HG02884 (cell line): Measurements from ENCODE around the gene PAPSS1.
"Not testable (repeated sequence)": the region's sequence is repeated elsewhere in the genome, so short reads cannot be mapped to it uniquely, and the experiment has no call there.

ENCODE experiments used
- ATAC-seq: cut with Tn5 transposase; IDR thresholded peaks from one replicate; pipeline ENCODE4 v1.9.1; 2021; ENCODE audit warnings: mild to moderate bottlenecking, moderate library complexity; ENCODE audit not compliant: unreplicated experiment

PAPSS1 gene

DNA sequence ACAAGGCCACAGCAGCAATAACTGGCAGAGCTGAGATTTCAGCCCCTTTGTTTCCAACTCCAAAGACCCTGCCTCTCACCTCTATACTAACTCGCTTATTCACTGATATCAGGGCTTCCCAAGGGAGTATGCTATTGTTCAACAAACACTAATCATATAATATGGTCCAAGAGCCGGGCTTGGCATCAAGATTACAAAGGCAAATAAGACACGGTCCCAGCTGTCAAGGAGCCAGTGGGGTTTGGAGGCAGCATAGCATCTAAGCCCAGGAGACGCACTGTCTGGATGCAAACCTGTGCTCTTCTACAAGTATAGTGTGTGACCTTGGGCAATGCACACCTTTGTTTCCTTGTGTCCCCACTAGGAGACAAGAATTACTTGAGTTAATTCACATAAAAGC, 28.7 kb downstream of the PAPSS1 start:
- ATAC-seq, result no peak

DNA sequence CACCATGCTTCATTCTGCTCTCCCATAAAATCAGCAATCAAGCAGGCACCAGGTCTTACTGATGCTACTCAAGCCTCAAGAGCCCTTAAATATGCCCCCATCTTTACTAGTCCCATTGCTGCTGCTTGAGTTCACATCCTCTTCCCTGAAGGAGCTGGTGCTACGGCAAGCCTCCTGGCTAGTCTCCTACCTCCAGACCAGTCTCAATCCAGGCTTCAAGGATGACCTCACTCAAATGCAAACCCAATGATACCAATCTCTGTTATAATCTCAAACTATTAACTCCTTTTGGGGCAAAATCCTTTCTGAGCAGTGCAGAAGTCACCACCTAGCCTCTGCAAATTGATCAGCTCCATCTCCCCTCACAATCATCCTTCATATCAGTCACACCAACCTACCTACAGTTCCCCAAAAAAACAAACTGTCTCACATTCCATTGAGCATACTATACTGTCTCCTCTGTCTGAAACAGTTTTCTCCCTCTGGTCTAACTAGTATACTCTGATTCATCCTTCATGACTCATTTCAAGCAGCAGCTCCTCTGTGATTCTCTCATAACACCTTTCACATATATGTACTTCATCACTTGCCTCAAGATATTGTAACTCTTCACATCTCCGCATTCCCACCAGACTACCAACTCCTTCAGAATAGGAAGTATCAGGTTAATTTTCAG, 30.0 kb downstream of the PAPSS1 start:
- peak; percentile 85 for ATAC-seq

DNA sequence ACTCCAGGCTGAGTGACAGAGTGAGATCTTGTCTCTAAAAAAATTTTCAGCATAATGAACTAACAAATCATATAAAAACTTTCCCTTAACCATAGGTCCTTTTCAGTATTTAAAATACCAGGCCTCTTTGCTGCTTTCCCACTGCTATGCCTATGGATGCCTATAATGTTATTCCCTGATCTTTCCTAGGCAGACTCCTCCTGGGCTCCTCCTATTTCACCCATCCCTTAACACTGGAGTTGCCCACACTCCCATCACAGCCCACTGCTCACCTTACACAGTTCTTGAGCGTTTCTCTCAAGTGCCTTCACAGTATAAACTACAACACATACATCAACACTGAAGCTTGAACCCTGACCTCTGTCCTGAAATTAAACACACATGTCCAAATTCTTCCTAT, 31.6 kb downstream of the PAPSS1 start:
- ATAC-seq, result no peak

DNA sequence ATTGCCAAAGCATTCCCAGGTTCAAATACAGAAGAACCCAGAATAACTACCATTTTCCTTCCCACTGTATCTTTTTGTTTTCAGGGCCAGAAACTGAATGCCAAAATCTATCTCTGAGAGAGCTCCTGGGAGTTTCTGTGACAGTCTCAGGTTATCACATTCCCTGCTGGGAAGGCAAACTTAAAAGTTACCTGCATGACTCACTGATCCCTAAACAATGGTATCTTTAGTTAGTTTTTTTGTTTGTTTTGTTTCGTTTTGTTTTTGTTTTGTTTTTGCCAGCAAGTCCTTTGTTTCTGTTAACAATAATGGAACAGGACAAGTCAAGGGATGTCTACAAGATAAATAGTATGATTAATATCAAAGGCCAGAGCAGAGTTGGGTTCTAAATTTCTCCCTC, 34.3 kb downstream of the PAPSS1 start:
- no peak for ATAC-seq

DNA sequence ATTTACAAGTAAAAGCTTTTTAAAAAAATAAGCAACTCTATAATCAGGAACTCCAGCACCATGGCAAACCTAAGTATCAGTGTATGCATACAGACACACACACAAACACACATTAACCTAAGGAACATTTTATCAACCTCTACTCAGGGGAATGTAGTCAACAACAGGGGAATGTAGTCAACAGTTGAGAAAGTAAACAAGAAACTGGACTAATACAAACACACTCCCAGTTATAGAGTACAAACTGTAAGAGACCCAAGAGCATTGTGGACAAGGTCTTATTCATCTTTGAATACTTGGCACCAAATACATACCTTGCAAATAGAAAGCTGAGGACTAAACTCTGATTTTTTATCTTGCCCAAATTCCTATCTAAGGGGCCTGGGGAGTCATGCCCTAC, 36.2 kb downstream of the PAPSS1 start:
- no peak for ATAC-seq

DNA sequence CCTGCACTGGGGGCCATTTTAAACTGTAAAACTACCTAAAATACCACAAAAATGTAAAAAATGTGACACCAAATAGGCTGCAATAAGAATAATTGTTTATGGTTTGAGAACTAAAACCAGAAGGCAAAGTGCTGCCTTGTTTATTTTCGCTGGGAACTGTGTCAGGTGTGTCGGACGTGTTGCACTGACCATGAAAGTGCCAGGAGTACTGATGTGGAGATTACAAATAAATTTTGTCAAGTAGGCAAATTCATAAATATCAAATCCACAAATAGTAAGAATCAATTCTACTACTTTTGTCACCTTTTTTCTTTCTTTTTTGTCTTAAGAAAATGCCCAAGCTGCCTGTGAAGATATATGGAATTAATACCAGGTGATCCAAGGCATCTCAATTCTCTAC, 37.7 kb downstream of the PAPSS1 start:
- ATAC-seq, result no peak

DNA sequence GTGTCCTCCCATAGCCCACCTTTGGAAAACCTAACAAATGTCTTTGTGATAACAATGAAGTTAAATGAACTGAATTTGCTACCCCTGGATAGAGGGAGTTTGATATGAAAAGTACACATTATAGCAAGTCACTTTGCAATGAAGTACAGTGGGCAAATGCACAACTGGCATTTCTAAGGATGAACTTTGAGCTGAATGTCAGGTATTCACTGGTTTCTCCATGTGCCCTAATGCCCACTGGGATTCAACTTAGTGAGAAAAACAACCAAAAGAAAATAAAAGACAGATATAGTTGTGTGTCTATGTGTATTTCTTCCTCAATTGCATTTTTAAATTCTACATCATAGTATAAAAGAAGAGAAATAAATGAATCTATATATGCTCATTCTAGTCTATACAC, 51.0 kb downstream of the PAPSS1 start:
- no peak for ATAC-seq

DNA sequence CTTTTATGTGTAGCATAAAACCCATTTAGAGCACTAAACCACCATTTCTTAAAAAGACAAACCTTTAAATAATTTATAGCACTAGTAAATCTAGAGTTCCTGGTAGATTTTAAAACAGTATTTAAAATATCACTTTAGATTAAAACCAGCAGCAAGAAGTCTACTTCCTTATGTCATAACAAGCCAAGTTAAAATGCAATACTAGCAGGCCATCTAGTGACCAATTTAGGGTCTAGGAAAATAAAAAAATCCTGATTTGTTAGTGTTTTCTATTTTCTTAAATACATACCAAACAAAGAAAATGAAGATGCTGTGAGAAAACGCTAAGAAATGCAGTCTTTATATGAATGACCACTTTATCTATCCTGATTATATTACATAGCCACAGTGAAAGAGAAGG, 53.9 kb downstream of the PAPSS1 start:
- no peak for ATAC-seq

DNA sequence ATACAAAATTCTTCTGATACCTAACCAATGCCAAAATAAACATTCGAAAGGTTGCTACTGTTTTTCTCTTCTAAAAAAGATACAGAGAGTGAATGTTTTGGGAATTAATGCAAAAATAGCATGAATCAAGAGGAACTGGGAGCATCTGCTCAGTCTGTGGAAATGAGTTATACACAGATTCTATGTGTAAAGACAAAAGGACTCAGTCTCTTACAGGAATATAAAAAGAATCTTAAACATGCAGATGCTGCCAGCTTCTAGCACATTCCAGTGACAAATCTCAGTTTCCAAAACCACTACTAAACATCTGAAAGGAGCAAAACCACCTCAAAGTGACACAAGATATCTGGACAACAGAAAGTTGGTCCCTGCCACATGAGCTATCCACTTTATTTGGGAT, 55.0 kb downstream of the PAPSS1 start:
- no peak for ATAC-seq

DNA sequence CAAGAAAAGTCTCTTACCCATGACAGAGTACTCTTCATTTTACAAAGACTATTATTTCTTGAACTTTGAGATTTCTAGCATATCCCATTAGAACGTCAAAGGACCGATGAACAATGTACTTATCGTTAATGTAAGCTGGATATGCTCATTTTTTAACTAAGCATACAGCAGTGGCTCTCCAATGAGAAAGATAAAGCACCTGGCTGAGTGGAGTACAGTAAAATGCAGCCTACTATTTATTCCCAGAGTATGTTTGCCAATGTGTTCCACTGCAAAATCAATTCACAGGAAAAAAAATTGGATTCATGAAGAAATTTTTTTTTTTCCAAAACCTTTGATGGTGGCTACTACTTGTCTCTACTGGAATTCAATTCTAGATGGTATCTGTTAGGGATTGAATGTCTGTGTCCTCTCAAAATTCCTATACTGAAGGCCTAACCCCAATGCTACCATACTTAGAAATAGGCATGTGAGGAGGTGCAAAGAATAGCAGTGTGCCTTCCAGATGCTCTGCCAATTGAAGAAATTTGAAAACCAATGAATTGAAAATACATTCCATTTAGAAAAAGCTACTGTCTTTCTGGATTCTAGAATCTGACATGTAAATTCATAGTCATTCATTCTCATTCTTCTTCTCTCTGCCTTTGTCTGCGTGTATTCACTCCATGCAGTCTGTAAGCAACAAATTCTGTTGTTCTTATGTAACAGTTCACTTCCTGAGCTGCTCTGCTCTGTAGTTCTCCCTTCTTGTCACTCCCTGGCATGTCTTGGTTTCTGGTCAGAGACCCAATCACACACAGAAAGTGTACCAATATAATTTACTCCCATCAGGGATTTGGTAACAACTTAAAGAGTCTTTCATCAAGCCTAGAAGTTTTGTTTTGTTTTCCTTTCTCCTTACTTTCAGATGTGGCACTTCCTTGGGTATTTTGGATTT, 61.4 kb downstream of the PAPSS1 start:
- no peak for ATAC-seq

DNA sequence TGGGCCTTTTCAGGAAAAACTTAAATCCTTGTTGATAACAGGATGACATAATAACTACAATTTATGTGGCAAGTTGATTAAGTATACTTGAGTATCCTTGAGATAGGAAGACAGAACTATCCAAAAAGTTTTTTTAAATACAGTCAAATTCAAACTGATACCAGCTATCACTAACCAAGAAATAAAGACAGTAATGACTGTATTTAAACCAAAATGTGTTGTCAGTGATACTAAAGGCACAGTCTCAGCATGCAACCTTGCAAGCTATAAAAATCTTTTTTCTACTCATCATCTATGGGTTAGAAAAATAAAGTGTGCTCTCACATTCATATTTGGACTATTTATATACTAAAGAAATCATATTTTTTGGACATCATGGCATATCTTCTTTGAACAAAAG, 64.7 kb downstream of the PAPSS1 start:
- no peak for ATAC-seq

DNA sequence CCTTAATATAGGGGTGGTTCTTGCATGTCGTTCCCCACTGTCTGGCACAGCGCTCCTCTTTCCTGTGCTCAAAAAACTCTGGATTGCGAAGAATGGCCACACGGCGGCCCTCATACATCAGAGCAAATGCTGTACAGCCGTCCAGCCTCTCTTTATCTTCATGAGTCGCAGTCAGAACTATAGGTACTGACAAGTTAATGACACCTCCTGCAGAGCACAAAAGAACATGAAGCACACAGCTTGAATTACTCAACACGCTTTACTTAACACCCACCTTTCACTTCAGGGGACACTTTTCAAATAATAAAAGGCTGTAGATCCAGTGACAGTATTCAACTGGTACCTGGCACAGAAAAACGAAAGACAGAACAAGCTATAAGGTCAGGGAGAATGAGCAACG, 65.3 kb downstream of the PAPSS1 start:
- no peak for ATAC-seq

DNA sequence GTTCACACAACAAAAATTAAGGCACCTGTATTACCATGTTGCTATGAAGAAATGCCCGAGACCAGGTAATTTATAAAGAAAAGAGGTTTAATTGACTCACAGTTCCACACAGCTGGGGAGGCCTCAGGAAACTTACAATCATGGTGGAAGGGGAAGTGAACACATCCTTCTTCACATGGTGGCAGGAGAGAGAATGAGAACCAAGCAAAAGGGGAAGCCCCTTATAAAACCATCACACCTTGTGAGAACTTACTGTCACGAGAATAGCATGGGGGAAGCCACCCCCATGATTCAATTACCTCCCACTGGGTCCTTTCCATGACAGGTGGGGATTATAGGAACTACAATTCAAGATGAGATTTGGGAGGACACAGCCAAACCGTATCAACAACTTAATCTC, 68.6 kb downstream of the PAPSS1 start:
- ATAC-seq, result not testable (repeated sequence)

DNA sequence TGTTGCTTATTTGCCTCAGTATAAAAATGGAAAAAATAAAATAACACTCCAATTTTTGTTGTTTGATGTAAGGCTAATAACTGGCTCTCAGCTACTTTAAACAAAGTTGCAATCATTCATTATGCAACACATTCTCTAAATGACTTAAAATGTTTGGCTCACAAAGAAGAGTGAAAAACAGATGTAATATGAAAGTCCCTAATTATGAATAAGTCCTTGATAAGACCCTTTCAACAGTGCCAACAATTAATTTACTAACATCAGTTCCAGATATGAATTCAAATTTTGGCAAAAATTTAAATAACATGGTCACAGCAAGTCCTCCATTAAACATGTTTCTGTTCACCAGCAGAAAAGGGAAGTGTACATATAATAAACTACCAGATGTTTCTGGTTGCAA, 69.8 kb downstream of the PAPSS1 start:
- ATAC-seq, result no peak

DNA sequence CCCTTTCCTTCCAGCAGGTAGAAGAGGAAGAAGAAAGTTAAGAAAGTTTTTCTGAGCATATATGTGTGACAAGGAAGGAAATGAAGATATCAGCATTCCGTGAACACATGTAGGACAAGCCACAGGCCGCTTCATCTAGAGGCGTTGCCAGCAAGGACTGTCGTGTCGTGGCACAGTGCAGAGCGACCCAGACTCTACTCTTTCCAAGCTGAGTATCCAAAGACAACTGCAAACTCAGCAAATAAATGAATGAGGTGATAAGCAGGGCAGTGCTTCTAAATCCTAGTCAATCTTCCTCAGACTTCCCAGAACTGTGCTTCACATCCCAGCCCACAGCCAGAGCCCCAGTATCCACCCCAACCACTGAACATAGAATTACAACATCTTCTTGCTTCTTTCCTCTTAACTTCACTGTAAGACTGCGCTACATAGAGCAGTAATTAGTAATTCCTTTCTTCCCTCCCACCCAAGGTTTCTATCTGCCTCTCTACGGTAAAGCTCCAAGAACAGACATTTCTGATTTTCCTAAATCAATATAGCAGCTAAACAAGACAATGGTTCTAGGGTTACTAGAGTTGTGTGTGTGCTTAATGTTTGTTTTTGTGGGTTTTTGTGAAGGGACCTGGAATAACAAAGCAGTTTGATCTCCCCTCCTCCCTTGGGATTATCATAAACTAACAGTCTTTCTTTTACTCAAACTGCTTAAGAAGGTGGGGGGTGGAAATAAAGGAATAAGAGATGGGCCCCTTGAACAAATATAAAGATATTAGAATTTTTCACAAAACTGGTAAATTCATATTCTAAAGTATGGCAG, 71.6 kb downstream of the PAPSS1 start:
- no peak for ATAC-seq

DNA sequence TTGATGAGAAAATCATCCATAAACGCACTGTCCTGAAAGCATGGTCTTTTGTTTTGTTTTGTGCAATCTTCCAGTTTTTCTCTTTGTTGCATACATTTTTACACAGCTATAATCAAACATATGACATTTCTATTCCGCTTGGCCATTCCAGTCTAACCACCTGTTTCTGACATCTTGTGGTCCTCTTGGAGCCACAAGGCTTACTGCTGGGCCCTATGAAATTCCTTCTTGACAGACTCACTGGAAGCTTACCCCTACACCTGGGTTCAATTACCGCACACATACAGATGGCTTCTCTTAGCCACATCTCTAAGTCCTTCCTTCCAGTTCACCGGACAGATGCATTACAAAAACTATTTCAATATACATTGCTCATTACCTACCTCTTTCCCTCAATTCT, 72.4 kb downstream of the PAPSS1 start:
- ATAC-seq, result no peak

DNA sequence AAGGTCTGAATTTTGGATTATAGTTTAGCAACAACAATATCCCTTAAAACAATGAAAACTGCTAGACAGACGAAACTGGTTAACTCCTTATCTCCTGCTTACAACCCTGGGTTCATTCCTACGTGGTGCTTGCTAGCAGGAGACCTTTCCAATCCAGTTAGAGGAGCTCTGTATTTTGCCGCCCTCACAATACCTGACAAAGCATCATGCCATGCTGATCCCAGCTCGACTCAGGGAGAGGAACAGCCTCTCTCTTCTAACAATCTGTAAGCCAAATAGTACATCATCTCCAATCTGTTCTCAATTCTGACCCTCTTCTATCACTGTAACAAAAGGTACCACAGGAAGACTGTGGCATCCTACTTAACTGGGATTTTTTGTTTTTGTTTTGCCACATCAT, 74.4 kb downstream of the PAPSS1 start:
- ATAC-seq, result no peak

DNA sequence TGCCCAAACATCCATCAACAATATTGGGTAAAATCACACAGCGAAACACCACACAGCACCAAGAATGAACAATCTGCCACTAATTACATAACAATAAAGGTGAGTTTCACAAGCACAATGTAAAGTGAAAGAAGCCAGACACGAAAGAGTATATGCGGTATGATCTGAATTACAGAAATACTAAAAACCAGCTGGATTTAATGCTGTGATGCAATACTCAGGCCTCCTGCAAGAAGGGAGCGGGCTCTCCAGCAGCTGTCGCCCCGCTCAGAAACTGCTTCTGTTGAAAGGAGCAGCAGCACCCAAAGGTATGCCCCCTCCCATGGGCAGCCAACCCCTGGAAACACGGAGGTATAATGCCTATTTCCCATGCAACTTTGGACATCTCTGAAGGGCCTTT, 77.0 kb downstream of the PAPSS1 start:
- ATAC-seq, result no peak

DNA sequence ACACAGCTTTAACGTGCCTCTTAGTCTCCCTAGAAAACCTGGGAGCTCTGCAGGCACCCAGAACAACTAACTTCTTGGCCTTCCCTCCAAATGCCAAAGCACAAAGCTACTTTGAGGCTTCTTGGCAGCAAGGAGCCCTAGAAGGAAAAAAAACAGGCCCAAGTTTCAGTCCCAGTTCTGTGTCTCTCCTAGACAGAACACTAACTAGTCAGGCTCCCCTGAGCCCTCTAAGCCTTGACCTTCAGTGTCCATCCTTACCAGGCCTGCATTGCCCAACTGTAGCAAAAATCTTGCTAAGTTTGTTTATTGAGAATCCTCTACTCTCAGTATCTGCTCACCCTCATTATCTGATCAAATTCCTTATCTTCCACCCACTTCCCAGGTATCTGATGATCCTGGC, 79.2 kb downstream of the PAPSS1 start:
- no peak for ATAC-seq

DNA sequence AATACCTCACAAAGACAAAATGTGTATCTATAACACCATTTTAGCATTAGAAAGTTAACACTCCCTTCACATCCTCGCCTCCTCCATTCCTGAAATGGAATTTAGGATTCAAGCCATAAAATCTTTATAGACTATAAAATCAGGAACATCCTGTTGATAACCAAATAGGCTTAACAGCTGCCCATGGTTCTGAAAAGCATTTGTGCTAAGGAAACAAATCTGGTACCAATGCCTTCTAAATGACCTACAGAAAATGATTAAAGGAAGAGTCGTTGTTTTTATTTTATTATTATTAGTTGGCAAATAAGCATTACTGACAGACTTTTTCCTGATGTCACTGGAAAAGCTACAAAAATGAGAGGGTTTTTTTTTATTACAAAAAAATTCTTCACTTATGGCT, 79.8 kb downstream of the PAPSS1 start:
- no peak for ATAC-seq

DNA sequence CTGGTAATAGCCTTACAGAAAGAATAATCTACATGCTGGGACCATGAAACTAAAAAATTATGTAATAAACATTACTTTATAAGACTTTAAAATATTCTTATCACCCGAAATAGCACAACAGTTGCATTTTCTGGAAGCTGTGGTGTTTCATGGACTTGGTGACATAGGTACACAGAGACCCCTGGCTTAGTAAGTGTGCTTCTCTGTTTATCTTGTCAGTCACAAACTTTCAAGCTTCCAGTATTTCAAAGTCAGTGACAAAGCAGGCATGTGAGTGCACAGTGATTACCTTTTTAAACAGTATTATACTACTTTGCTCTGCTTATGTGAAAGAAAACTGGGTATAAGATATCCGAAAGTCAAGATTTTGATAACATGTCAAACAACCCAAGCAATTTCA, 84.3 kb downstream of the PAPSS1 start:
- no peak for ATAC-seq

DNA sequence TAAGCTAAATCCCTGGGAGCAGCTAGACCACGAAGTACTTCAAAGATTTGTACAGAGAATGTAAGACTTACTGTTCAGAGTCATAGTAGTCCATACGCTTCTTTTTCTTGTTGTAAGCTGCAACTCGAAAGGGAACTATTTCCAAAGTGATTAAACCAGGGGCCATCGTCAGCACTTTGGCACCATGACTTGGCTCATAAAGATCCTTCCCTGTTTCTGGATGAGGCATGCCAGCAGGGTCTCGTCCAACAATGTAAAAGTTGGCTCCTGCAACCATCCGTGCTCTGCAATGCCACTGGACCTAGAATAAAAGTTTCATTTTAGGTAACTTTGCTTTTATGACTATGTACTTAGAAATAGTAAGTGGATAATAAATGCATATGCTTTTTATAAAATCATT, 88.5 kb downstream of the PAPSS1 start:
- ATAC-seq, result no peak
